Activated naive CD8-positive, alpha-beta T cell treated with anti-CD3 and anti-CD28 coated beads, Interleukin-2, amount 50 U/mL, for 16 hours (primary cell): ENCODE measurements around the gene CPB2.

ENCODE experiments used
- DNase-seq: peaks from one replicate; pipeline ENCODE4 v3.0.0-alpha.2; 2020; ENCODE audit warnings: low read depth, low spot score

Gene CPB2

GRCh38 chr13:46051968-46052318 lies 52.9 kb downstream of the CPB2 start:
- no peak for DNase-seq

GRCh38 chr13:46050771-46051170 lies 54.1 kb downstream of the CPB2 start:
- DNase-seq, result no peak

- no peak for DNase-seq
These were observed 59.4 kb downstream of the CPB2 start for GRCh38 chr13:46045424-46045823.

GRCh38 chr13:46043647-46044046 lies 61.2 kb downstream of the CPB2 start:
- DNase-seq, result no peak

GRCh38 chr13:46041419-46041839 lies 63.4 kb downstream of the CPB2 start:
- no peak for DNase-seq

- no peak for DNase-seq
These were observed 64.1 kb downstream of the CPB2 start for GRCh38 chr13:46040763-46041162.

- DNase-seq, result no peak
These were observed 65.2 kb downstream of the CPB2 start for GRCh38 chr13:46039411-46040182.

GRCh38 chr13:46038296-46038695 lies 66.5 kb downstream of the CPB2 start:
- DNase-seq, result no peak

- no peak for DNase-seq
These were observed 69.8 kb downstream of the CPB2 start for GRCh38 chr13:46035066-46035465.

- no peak for DNase-seq
These were observed 72.5 kb downstream of the CPB2 start for GRCh38 chr13:46032341-46032740.

GRCh38 chr13:46031581-46032263 lies 73.1 kb downstream of the CPB2 start:
- DNase-seq, result no peak

GRCh38 chr13:46025157-46025556 lies 79.7 kb downstream of the CPB2 start:
- DNase-seq, result no peak

- no peak for DNase-seq
These were observed 82.4 kb downstream of the CPB2 start for GRCh38 chr13:46022481-46022880.

GRCh38 chr13:46016216-46016615 lies 88.6 kb downstream of the CPB2 start:
- no peak for DNase-seq

- no peak for DNase-seq
These were observed 89.5 kb downstream of the CPB2 start for GRCh38 chr13:46015366-46015765.

GRCh38 chr13:46012404-46012803 lies 92.4 kb downstream of the CPB2 start:
- no peak for DNase-seq

GRCh38 chr13:46010148-46010547 lies 94.7 kb downstream of the CPB2 start:
- no peak for DNase-seq

GRCh38 chr13:46008631-46009030 lies 96.2 kb downstream of the CPB2 start:
- no peak for DNase-seq

GRCh38 chr13:46006688-46007452 lies 98.0 kb downstream of the CPB2 start:
- DNase-seq, result no peak

- DNase-seq, result no peak
These were observed 100.3 kb downstream of the CPB2 start for GRCh38 chr13:46004491-46004890.
